ENCODE results near the gene AFF3.

The AFF3 gene

DNA sequence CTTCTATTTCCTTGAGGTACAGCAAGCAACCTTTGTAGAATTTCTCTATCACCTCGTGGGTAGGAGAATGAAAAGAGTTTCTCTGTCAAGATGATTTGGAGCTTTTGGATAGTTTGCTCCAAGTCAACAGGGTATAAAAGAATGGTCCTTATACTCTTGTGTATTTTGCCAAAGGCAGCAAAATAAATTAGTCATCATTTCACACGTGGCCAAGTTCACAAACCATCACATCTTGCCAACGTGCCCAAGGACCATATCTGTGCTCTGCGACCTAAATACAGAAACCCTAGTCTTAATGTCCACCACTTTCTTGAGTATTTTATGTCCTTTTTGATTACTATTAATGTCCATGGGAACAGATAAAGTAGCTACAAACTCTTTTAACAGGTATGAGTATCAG, 262.9 kb downstream of the AFF3 start:
- DNase-seq (ENCODE audit: low read depth): no peak
- no peak overlapping the region for H3K4me3 ChIP-seq (ENCODE audit: low read depth, low read length)
- TF ChIP-seq CTCF (IDR thresholded peaks at IDR 0.05; ENCODE audit: insufficient read depth, low read depth, low read length, missing control alignments): no peak

- no peak overlapping the region for H3K4me3 ChIP-seq (ENCODE audit: low read depth, low read length)
- no peak for DNase-seq (ENCODE audit: low read depth)
- TF ChIP-seq CTCF (IDR thresholded peaks at IDR 0.05; ENCODE audit: insufficient read depth, low read depth, low read length, missing control alignments): no peak
Measured at GRCh38 chr2:99878581-99879350, 263.6 kb downstream of the AFF3 start.

DNA sequence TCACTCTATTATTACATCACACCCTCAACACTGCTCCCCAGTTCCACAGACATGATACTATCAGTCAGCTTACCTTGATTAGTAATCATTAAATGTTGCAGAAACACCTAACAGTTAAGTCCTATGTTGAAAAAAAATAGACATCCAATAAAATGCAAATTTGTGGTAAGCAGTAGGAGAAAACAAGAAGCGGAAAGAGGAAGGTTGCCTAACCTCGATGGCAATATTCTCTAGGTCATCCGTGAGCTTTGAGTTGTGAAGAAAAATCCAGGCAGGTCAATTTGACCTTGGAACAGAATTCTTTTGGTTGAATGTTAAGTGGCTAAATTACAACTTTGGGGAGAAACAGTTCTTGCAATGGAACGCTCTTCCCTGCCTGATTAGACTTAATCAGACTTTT, 264.4 kb downstream of the AFF3 start:
- TF ChIP-seq CTCF (IDR thresholded peaks at IDR 0.05; ENCODE audit: insufficient read depth, low read depth, low read length, missing control alignments): no peak
- no peak for DNase-seq (ENCODE audit: low read depth)
- no peak overlapping the region for H3K4me3 ChIP-seq (ENCODE audit: low read depth, low read length)

GRCh38 chr2:99876956-99877355, 265.4 kb downstream of the AFF3 start:
- DNase-seq (ENCODE audit: low read depth): no peak
- H3K4me3 ChIP-seq (ENCODE audit: low read depth, low read length): no peak overlapping the region
- no peak for TF ChIP-seq CTCF (IDR thresholded peaks at IDR 0.05; ENCODE audit: insufficient read depth, low read depth, low read length, missing control alignments)

DNA sequence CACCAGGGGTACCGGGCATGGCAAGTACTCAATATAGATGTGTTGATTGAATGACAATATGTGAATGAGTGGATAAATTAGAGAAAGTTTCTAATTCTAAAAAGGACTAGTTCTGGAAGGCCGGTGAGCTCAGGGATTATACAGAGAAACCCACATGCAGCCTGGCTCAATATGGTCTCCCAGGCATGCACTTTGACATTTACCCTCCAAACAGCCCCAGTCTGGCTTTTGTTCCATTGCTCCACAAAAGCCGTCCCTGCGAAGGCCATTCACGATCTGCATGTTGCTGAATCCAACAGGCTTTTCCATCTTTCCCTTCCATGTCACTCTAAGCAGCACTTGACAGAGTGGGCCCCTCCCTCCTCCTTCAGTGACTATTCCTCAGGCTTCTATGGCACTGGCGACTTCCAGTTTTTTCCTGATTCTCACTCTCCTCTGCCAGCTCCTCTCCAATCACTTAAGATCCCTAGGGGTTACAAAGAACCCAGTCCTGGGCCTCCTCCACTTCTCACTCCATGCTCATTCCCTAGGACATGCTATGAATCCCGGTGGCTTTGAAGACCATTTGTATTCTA, 266.7 kb downstream of the AFF3 start:
- DNase-seq (ENCODE audit: low read depth): no peak
- no peak overlapping the region for H3K4me3 ChIP-seq (ENCODE audit: low read depth, low read length)
- no peak for TF ChIP-seq CTCF (IDR thresholded peaks at IDR 0.05; ENCODE audit: insufficient read depth, low read depth, low read length, missing control alignments)

DNA sequence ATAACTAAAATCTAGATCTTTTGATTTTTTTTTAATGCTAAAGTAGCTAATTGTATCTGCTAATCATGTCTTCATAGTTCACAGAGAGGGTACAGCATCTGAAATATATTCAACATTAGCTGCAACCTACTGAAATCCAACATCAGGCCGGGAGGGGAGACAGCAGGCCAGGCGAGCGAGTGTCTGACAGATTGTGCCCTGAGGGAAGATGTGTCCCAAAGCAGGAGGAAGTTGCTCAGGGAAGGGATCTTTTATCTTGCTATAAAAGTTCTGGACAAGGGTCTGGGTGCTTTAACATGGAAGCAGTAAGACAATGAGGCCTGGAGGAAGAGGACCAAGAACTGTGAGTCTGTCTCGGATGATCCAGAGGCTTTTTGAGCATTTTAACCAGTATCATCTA, 274.1 kb downstream of the AFF3 start:
- TF ChIP-seq CTCF (IDR thresholded peaks at IDR 0.05; ENCODE audit: insufficient read depth, low read depth, low read length, missing control alignments): no peak
- no peak for DNase-seq (ENCODE audit: low read depth)
- no peak overlapping the region for H3K4me3 ChIP-seq (ENCODE audit: low read depth, low read length)

- DNase-seq (ENCODE audit: low read depth): no peak
- no peak overlapping the region for H3K4me3 ChIP-seq (ENCODE audit: low read depth, low read length)
- no peak for TF ChIP-seq CTCF (IDR thresholded peaks at IDR 0.05; ENCODE audit: insufficient read depth, low read depth, low read length, missing control alignments)
Measured at GRCh38 chr2:99867770-99868169, 274.6 kb downstream of the AFF3 start.

Data from GM12865 (cell line).